ENCODE measurements around the gene SHOX.
"Not testable (repeated sequence)": the region's sequence is repeated elsewhere in the genome, so short reads cannot be mapped to it uniquely, and the experiment has no call there.

The SHOX gene

GRCh38 chrX:630612-631496, at the start of gene SHOX:
Gene SHOX, plus strand, starts transcription at chrX:630791. Its CDS starts 107 bp downstream, at chrX:630898.
- no peak within 1 kb of the TSS for H3K27ac ChIP-seq

GRCh38 chrX:581066-581465, 49.5 kb upstream of the SHOX start:
- H3K27ac ChIP-seq: no peak overlapping the region
- ChIA-PET CTCF (no interaction called here), POLR2A (ENCODE audit: low non-redundant PET) (no interaction called here)
- DNase-seq (ENCODE audit: low spot score): no peak
- TF ChIP-seq, protein P1, sequence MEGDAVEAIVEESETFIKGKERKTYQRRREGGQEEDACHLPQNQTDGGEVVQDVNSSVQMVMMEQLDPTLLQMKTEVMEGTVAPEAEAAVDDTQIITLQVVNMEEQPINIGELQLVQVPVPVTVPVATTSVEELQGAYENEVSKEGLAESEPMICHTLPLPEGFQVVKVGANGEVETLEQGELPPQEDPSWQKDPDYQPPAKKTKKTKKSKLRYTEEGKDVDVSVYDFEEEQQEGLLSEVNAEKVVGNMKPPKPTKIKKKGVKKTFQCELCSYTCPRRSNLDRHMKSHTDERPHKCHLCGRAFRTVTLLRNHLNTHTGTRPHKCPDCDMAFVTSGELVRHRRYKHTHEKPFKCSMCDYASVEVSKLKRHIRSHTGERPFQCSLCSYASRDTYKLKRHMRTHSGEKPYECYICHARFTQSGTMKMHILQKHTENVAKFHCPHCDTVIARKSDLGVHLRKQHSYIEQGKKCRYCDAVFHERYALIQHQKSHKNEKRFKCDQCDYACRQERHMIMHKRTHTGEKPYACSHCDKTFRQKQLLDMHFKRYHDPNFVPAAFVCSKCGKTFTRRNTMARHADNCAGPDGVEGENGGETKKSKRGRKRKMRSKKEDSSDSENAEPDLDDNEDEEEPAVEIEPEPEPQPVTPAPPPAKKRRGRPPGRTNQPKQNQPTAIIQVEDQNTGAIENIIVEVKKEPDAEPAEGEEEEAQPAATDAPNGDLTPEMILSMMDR (conservative IDR thresholded peaks at IDR 0.05; ENCODE audit: low read depth): no peak

More at GRCh38 chrX:630612-631496, at the start of gene SHOX:
- TF ChIP-seq, protein P1 (conservative IDR thresholded peaks at IDR 0.05; ENCODE audit: low read depth): no peak
- ChIA-PET POLR2A (ENCODE audit: low non-redundant PET) (no interaction called here), CTCF (no interaction called here)
- no peak for DNase-seq (ENCODE audit: low spot score)

GRCh38 chrX:581720-582298, 48.8 kb upstream of the SHOX start:
- POLR2A ChIA-PET (ENCODE audit: low non-redundant PET): no interaction called here
- CTCF ChIA-PET: no interaction called here
- DNase-seq (ENCODE audit: low spot score): no peak

GRCh38 chrX:584572-584971, 46.0 kb upstream of the SHOX start:
- TF ChIP-seq, protein P1 (conservative IDR thresholded peaks at IDR 0.05; ENCODE audit: low read depth): no peak
- ChIA-PET POLR2A (ENCODE audit: low non-redundant PET) (no interaction called here), CTCF (no interaction called here)
- H3K27ac ChIP-seq: no peak overlapping the region
- no peak for DNase-seq (ENCODE audit: low spot score)

More at GRCh38 chrX:581720-582298, 48.8 kb upstream of the SHOX start:
- H3K27ac ChIP-seq: no peak overlapping the region
- TF ChIP-seq, protein P1 (conservative IDR thresholded peaks at IDR 0.05; ENCODE audit: low read depth): no peak

- CTCF ChIA-PET: no interaction called here
- no peak overlapping the region for H3K27ac ChIP-seq
- TF ChIP-seq, protein P1 (conservative IDR thresholded peaks at IDR 0.05; ENCODE audit: low read depth): no peak
- POLR2A ChIA-PET (ENCODE audit: low non-redundant PET): no interaction called here
- DNase-seq (ENCODE audit: low spot score): no peak
These were observed 45.3 kb upstream of the SHOX start for GRCh38 chrX:585115-585808.

GRCh38 chrX:586351-586750, 44.2 kb upstream of the SHOX start:
- DNase-seq (ENCODE audit: low spot score): no peak
- ChIA-PET CTCF (no interaction called here), POLR2A (ENCODE audit: low non-redundant PET) (no interaction called here)
- TF ChIP-seq, protein P1 (conservative IDR thresholded peaks at IDR 0.05; ENCODE audit: low read depth): no peak
- H3K27ac ChIP-seq: no peak overlapping the region

DNA sequence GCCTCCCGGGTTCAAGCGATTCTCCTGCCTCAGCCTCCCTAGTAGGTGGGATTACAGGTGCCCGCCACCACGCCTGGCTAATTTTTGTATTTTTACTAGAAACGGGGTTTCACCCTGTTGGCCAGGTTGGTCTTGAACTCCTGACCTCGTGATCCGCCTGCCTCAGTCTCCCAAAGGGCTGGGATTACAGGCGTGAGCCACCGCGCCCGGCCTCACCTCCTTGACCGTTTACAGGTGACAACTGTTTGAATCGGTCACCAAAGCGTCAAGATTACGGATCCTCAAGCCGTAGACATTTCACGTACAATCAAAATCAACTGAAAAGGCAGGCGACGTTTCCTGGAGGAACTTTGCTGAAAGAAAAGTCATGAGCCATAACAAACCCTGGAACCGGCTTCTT, 41.3 kb upstream of the SHOX start:
- CTCF ChIA-PET; POLR2A ChIA-PET (ENCODE audit: low non-redundant PET); DNase-seq (ENCODE audit: low spot score); H3K27ac ChIP-seq: not testable (repeated sequence)

Measured in RWPE1 (cell line).